ENCODE measurements around the gene KCNH2. TPM values are rescaled to one million over a fixed set of nuclear protein-coding genes. Genes with fewer than 3 reads are reported as not detected.

The KCNH2 gene
- total RNA-seq, 1 donor from 2014 or later, result 107 TPM

DNA sequence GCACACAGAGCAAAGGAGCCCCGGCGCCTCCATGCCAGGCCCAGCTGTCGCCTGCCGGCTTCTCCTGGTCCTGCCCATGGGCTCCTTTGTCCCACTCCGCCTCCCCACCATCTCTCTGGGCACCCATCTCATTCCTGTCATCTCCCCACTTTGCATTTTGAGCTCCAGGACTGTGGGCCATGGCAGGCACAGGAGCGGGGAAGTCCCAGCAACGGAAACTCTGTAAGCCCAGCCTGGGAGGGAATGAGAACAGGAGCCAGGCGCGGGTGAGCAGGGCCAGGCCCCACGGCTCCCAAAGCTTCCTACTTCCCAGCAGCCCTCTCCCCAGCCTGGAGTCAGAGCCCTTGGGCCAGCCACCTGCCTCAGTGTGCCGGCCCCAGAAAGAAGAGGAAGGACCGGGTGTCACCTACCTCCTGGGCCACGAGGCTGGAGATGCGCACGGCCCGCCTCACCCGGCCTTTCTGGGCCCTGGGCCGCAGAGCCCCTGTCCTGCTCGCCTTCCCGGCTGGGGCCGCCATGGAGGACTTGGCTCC is 23.1 kb downstream of the KCNH2 start:
- intact Hi-C loops (cut with micrococcal nuclease), result no loop called here
- DNase-seq (no peak), ATAC-seq (peak; percentile 4)

DNA sequence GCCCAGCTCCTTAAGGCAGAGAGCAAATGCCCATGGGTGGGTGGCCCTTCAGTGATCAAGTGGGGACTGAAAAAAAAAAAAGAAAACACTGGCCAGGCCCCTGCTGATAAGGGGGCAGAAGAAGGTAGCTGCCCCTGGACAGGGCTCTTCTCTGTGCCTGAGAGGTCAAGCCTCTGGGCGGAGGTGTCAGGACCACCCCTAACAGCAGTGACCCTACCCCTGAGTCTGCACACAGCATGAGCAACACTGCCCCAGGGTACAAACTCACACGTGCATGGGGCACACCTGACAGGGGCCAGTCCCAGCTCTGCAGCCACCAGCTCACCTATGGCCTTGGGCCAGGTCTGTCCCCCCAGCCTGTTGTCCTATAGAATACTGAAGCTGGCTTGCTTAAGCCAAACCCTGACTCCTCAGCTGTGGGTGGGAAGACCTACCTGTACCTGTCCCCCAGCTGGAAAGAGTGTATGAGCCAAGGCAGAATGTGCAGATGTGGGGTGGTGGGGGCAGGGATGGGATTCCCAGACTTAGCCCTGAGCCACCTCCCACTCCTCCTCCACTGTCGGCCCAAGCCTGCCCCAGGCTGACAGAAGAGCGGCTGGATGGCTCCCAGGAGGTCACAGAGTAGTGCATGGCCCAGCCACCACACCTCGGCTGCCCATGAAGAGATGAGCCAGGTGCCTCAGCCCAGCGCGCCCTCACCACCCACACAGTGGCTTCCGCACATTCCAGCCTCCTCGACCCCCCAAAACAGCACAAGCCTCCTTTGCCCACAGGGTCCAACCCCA is 23.7 kb downstream of the KCNH2 start:
- ATAC-seq, result peak; percentile 30
- intact Hi-C loops (cut with micrococcal nuclease), result no loop called here
- peak; percentile 39 for DNase-seq

DNA sequence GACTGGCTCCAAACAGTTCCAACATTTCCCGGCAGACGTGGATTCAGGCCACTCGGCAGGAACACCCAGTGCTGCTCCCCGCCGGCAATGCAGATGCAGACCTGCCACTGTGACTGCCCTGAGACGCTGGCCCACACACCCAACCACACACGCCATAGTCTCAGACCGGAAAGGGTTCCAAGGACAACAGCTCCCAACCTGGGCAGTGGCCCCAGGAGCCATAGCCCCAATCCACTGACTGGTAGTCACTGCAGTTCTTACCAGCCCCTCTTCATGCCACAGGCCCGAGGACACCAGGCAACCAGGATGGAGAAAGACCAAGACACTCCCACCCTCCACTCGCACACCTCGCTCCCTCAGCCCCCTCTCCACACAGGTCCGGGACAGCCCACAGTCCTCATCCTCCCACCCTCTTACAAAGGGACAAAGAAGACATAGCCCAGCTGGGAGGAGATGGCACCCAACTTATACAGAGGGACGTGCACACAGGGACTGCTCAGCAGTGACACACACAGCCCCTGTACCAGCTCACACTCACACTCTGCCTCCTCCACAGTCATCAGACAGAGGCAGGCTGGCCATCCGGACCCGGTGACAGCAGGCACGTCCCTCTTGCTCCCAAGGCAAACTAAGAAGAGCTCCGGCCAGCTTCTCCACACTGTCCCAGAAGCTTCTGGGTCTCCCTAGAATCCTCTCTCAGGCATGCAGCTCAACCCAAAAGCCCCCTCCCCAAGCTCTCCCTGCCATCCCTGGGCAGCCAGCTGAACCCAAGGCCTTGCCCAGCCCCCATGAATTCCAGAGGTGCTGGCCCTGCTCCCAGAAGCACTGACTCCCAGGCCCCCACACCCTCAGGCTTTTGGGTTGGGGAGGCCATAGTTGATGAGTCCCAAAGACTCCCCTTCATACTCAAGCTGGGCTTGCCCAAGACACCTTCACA is 24.8 kb downstream of the KCNH2 start:
- intact Hi-C loops (cut with micrococcal nuclease), result no loop called here
- DNase-seq (peak; percentile 56), ATAC-seq (peak; percentile 11)

DNA sequence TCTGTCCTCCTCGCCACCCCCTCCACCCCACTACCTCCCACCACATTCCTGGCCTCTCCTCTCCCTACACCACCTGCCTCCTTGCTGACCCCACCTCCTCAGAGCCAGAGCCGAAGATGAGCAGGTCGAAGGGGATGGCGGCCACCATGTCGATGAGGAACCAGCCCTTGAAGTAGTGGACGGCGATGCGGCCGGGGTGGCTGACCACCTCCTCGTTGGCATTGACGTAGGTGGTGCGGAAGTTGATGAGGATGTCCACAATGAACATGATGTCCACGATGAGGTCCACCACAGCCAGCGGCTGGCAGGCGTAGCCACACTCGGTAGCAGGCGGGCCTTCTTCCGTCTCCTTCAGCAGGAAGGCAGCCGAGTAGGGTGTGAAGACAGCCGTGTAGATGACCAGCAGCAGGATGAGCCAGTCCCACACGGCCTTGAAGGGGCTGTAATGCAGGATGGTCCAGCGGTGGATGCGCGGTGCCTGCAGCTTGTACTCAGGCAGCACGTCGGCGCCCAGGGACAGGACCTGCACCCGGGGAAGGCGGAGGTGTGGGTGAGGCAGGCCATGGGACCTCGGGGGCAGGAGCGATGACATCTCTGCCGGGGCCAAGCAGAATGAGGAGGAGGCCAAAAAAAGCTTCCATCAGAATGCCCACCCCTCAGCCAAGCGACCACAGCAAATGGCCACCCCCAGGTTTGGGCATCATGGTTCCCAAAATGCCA is 25.6 kb downstream of the KCNH2 start:
- intact Hi-C loops (cut with micrococcal nuclease), result no loop called here
- ATAC-seq, result no peak
- no peak for DNase-seq

DNA sequence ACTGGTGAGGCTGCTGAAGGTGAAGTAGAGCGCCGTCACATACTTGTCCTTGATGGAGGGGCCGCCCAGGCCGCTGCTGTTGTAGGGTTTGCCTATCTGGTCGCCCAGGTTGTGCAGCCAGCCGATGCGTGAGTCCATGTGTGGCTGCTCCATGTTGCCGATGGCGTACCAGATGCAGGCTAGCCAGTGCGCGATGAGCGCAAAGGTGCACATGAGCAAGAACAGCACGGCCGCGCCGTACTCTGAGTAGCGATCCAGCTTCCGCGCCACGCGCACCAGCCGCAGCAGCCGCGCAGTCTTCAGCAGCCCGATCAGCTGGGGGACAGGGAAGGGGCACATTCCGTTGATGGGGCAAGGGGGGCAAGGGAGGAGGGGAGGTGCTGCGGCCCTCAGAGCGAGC is 26.6 kb downstream of the KCNH2 start:
- ATAC-seq, result no peak
- no peak for DNase-seq
- intact Hi-C loops (cut with micrococcal nuclease), result no loop called here

DNA sequence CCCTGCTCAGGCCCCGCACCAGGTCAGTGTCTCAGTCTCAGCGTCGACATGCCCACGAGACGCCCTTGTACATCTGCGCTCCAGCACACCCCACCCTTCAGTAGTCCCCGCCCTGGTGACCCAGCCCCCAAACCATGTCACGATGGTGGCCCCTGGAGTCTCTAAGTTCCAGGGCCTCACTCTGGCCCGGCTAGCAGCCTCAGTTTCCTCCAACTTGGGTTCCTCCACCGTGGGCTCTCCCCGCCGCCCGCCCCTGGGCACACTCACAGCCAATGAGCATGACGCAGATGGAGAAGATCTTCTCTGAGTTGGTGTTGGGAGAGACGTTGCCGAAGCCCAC is 27.0 kb downstream of the KCNH2 start:
- intact Hi-C loops (cut with micrococcal nuclease), result no loop called here
- ATAC-seq (no peak), DNase-seq (no peak)

DNA sequence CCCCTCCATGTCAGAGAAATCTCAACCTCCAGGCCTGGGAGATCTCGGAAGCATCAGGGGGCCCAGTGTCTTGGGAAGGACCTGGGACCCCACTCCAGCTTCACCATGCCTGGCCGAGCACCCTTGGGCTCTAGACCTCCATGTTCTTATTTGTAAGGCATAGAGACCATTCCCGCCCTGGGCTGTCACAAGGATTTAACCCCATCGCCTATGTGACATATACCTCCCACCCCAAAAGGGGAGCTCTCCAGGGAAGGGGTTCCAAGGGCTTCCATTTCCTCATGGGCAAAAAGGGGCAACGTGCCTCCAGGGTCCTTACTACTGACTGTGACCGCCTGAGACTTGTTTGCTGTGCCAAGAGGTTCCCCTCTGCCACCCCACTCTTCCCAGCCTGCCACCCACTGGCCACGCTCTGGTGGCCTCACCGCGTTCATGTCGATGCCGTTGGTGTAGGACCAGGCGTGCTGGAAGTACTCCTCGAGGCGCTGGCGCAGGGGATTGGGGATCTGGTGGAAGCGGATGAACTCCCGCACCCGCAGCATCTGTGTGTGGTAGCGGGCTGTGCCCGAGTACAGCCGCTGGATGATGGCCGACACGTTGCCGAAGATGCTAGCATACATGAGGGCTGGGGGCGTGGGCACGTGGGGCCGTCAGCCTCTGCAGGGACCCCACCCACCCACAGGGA is 27.5 kb downstream of the KCNH2 start:
- DNase-seq (no peak), ATAC-seq (no peak)
- intact Hi-C loops (cut with micrococcal nuclease), result no loop called here

DNA sequence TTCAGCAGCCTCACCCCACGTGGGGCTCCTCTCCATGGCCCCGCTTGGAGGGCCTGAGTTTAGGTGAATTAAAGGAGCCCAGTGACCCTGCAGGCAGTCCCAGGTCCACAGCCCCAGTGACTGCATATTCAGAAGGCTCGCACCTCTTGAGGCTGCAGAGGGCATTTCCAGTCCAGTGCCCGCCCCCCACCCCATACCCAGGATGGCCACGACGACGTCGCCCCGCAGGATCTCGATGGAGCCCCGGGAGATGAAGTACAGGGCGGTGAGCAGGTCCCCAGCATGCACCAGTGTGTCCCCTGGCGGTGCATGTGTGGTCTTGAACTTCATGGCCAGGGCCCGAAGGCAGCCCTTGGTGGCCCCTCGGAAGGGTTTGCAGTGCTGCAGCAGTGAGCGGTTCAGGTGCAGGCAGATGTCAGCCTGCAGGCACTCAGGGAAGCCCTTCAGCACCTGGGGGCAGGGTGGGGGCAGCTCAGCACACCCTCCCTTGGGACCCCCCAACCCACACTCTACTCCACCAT is 28.1 kb downstream of the KCNH2 start:
- ATAC-seq, result no peak
- intact Hi-C loops (cut with micrococcal nuclease), result no loop called here
- no peak for DNase-seq

DNA sequence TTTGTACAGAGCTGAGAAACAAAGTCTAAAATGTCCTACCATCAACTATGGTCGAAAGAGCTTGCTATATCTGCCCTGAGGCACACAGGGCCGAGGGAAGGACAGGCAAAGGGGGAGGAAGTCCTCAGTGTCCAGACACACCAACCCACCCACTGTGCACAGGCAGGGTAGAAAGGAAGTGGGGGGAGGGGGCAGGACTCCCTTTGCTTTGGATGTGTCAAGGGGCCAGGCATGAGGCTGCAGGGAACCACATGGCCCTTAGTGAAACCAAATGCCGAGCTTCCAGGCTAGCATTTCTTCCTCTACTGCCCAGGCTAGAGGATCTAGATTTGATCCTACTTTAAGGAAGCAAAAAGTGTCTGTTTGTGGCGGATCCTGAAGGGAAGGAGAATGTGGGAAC is 28.6 kb downstream of the KCNH2 start:
- ATAC-seq (no peak), DNase-seq (no peak)
- intact Hi-C loops (cut with micrococcal nuclease), result no loop called here

DNA sequence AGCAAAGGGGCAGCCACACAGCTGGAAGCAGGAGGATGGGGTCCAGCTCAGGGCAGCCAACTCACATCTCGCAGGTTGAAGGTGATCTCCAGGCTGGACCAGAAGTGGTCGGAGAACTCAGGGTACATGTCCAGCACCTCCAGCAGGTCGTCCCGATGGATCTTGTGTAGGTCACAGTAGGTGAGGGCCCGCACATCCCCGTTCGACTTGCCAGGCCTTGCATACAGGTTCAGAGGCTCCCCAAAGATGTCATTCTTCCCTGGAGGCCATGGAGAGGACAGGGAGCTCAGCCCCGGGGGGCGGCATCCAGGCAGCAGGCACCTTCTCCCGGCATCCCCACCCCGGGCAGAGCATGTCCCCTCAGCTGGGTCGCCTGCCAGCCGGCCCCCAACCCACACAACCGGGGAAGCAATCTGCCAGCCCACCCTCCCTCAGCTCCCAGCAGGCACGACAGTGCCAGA is 29.3 kb downstream of the KCNH2 start:
- intact Hi-C loops (cut with micrococcal nuclease), result no loop called here
- DNase-seq (no peak), ATAC-seq (no peak)

DNA sequence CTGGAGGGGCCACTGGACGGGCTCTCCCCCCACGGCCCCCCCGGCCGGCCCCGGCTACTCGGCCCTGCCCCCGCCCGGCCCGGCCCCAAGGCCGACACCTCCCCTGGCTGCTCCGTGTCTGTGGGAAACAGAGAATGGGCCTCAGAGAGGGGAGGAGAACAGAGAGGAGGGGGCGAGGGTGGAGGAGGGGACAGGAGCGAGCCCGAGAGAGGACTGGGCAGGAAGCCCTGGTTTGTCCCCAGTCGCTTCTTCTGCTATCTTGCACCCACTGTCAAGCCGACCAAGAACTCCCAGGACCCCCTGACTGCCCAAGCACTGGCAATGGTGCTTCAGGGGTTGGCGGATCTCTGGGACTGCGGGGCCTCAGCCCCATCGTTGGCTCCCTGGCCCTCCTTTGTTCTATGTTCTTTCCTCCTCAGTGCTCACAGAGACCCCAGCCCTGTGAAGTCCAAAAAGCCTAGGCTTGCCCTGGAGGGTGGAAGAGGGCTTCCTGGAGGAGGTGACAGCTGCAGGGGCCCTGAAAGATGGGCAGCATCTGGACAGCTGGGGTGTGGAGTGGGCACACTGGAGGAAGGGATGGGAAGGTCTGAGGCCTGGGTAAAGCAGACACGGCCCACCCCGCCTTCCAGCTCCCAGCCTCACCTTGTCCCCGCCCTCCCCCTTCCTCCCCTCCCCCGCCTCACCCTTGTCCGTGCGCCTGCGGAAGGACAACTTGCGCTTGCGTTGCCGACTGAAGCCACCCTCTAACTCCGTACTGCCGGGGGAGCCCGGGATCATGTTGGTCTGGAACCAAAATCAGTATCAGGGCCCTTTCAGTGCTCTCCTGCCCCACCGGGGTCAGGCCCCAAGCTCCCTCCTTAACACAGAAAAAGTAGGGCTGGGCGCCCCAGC is 30.1 kb downstream of the KCNH2 start:
- intact Hi-C loops (cut with micrococcal nuclease), result no loop called here
- no peak for ATAC-seq

DNA sequence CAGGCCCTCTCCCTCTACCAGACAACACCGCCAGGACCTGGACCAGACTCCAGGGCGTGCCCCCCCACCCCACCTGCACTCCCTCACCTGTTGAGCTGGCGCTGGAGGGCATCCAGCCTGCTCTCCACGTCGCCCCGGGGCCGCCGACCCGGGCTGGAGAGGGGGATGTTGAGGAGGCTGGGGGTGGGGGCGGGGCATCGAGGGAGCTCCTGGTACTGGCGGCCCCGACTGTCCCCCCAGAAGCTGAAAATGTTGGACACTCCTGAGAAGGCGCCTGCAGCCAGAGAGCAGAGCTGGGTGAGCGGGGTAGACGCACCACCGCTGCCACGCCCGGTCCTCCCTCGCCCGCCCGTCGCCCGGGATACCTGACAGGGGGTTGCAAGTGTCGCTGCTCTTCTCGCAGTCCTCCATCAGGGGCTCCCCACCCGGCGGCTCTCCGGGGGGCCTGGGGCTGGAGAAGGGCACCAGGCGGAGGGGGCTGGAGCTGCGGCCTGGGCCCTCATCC is 30.8 kb downstream of the KCNH2 start:
- no peak for ATAC-seq
- intact Hi-C loops (cut with micrococcal nuclease), result no loop called here

More for the DNA sequence above, 30.1 kb downstream of the KCNH2 start:
- no peak for DNase-seq

DNA sequence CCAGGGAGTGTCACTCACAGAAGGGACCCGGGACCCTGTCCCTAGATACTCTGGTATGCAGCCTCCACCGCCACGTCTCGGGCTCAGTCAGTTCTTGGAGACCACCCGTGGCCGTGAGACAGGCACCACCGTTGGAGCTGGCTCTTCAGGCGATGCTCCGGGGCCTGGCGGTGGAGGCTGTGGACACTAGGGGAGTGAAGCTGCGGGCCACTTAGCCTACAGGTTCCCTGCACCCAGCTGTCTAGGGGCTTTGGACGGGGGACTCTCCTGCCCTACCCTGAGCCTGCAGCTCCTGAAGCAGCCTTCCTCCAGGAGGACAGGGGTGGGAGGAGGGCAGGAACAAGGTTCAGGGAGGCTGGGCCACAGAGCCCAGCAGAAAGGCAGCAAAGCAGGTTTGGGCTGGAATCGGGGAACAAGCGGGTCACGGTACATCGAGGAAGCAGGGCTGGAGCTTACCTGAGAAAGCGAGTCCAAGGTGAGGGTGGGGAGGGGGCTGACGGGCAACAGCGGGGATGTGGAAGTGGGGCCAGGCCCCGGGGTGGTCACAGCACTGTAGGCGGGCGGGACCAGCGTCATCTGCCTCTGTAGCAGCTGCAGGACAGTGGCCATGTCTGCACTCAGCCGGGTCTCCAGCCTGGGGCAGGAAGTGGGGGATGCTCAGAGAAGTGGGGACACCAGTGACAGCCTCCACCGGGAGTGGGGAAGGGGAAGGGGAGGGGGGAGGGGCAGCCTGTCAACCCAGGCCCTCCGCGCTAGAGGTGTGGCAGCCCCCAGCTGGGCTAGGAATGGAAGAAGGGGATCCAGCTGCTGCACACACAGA is 31.5 kb downstream of the KCNH2 start:
- intact Hi-C loops (cut with micrococcal nuclease), result no loop called here
- no peak for DNase-seq
- ATAC-seq, result no peak

More for the DNA sequence above, 30.8 kb downstream of the KCNH2 start:
- DNase-seq, result no peak

DNA sequence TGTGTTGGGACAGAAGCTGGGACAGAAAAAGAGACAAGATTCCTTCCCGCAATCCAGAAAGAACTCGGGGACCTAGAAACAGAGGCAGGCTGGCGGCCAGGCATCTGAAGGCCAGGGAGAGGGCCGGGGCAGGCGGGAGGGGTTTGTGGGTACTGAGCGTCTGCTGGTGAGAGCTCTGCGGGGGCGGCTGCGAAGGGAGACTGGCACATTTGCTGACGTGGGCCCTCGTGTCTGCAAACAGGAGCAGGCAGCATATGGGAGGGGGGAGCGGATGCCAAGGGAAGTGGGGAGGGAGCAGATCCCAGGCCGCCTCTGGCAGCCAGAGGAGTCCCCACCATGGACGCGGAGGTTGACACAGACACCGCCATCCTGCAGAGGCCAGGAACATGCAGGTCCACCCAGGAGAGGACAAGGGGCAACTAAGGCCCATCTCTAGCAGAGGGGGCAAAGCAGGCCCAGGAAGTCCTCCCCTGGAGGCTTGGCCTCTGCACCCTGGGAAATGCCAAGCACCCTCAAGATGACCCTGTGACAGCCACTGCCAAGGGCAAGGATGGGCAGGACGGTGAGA is 32.2 kb downstream of the KCNH2 start:
- intact Hi-C loops (cut with micrococcal nuclease), result no loop called here
- DNase-seq (peak; percentile 89), ATAC-seq (peak; percentile 83)

DNA sequence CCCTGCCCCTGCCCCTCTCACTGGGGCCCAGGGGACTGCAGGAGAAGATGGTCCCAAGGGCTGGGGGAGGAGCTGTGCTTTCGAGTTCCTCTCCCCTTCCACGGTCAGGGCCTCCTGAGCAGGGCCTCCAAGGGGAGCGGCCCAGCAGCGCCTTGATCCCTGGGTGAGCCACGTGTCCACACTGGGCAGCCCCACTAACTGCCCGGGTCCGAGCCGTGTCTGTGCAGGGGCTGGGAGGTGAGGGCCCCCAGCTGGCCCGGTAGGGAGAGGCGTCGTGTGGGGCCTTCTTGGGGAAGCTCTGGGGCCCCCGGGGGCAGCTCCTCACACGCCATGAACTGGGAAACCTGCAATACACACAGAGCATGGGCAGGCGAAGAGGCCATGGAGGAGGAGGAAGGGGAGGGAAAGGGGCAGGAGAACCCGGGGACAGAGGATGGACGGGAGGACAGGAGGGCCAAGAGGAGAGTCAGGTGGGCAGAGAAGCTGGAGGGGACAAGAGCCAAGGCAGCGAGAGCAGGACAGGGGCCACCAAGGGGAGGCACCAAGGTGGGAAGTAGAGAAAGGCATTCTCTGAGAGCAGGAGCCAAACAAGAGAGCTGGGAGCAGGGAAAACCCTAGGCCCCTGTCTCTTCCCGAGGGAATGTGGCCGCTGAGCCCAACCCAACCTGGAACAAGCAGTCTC is 32.8 kb downstream of the KCNH2 start:
- DNase-seq (no peak), ATAC-seq (no peak)
- intact Hi-C loops (cut with micrococcal nuclease), result no loop called here

Measured in left ventricle myocardium superior (tissue), 1 donor.